Stimulated activated naive B cell treated with anti-CD40 and anti-IgM and Interleukin-4, amounts not matched to agents 10 μg/mL and 1 μg/mL and 100 μg/mL, for 72 hours (primary cell): ENCODE results near the gene TMEM271.
"Not testable (repeated sequence)": the region's sequence is repeated elsewhere in the genome, so short reads cannot be mapped to it uniquely, and the experiment has no call there.

Experiments
- ATAC-seq, 2 donors: fragments of 150-1000 bp; cut with Tn5 transposase; replicated peaks; 2 replicates each; pipeline ENCODE4 v1.10.0; 2021; ENCODE audit warnings: moderate library complexity in 1 of 2
- DNase-seq: peaks from one replicate; pipeline ENCODE4 v3.0.0; 2021
- H3K27ac Mint-ChIP-seq: one replicate; pipeline ENCODE4 v1.8.0; 2022; ENCODE audit warnings: mild to moderate bottlenecking, mixed read lengths
- H3K27me3 Mint-ChIP-seq, 2 donors: one replicate each; pipeline ENCODE4 v1.8.0; 2022; ENCODE audit warnings: mixed read lengths in 2 of 2
- H3K36me3 Mint-ChIP-seq, 2 donors: one replicate each; pipeline ENCODE4 v1.8.0; 2022; ENCODE audit warnings: mixed read lengths in 2 of 2, mild to moderate bottlenecking in 1 of 2
- H3K4me1 Mint-ChIP-seq, 2 donors: one replicate each; pipeline ENCODE4 v1.8.0; 2022; ENCODE audit warnings: mixed read lengths in 2 of 2, mild to moderate bottlenecking in 1 of 2
- H3K4me3 Mint-ChIP-seq, 2 donors: one replicate each; pipeline ENCODE4 v1.8.0; 2022; ENCODE audit warnings: mild to moderate bottlenecking in 2 of 2, mixed read lengths in 2 of 2, moderate library complexity in 1 of 2
- H3K9me3 Mint-ChIP-seq, 2 donors: one replicate each; pipeline ENCODE4 v1.8.0; 2022; ENCODE audit warnings: mixed read lengths in 2 of 2, mild to moderate bottlenecking in 1 of 2

Gene TMEM271

GRCh38 chr4:600850-601515 lies 24.9 kb upstream of the TMEM271 start:
- ATAC-seq (no peak), DNase-seq (no peak)
- Mint-ChIP-seq H3K4me3 (no peak overlapping the region), H3K27me3 (peaks cover 35 to 45% of the 10 kb centered on the region in 2 donors), H3K36me3 (peaks cover 0 to 6% of the 10 kb centered on the region in 2 donors), H3K9me3 (no peaks in the 10 kb centered on the region), H3K4me1 (peaks cover 12 to 17% of the 10 kb centered on the region in 2 donors), H3K27ac (no peak overlapping the region)

GRCh38 chr4:600166-600565 lies 24.1 kb upstream of the TMEM271 start:
- no peak overlapping the region for H3K4me3 Mint-ChIP-seq
- H3K36me3 Mint-ChIP-seq: peaks cover 0 to under 1% of the 10 kb centered on the region in 2 donors
- DNase-seq: no peak
- H3K27ac Mint-ChIP-seq: no peak overlapping the region
- peaks cover 41 to 54% of the 10 kb centered on the region in 2 donors for H3K27me3 Mint-ChIP-seq
- ATAC-seq: no peak
- peaks cover 5 to 9% of the 10 kb centered on the region in 2 donors for H3K4me1 Mint-ChIP-seq
- H3K9me3 Mint-ChIP-seq: peaks cover 4 to 6% of the 10 kb centered on the region in 2 donors

- peaks cover 3 to 5% of the 10 kb centered on the region in 2 donors for H3K4me1 Mint-ChIP-seq
- no peak overlapping the region for H3K4me3 Mint-ChIP-seq
- no peak for ATAC-seq
- no peaks in the 10 kb centered on the region for H3K36me3 Mint-ChIP-seq
- DNase-seq: no peak
- peaks cover 7 to 9% of the 10 kb centered on the region in 2 donors for H3K9me3 Mint-ChIP-seq
- peaks cover 46 to 60% of the 10 kb centered on the region in 2 donors for H3K27me3 Mint-ChIP-seq
- no peak overlapping the region for H3K27ac Mint-ChIP-seq
These were observed 22.8 kb upstream of the TMEM271 start for GRCh38 chr4:598925-599324.

GRCh38 chr4:592825-593520 lies 16.9 kb upstream of the TMEM271 start:
- H3K4me1 Mint-ChIP-seq: no peaks in the 10 kb centered on the region
- H3K27me3 Mint-ChIP-seq: peaks cover 52 to 60% of the 10 kb centered on the region in 2 donors
- peaks cover 3 to 8% of the 10 kb centered on the region in 2 donors for H3K36me3 Mint-ChIP-seq
- H3K4me3 Mint-ChIP-seq: no peak overlapping the region
- H3K9me3 Mint-ChIP-seq: peaks cover 12 to 17% of the 10 kb centered on the region in 2 donors
- no peak for ATAC-seq
- H3K27ac Mint-ChIP-seq: no peak overlapping the region
- no peak for DNase-seq

- H3K4me1 Mint-ChIP-seq, ATAC-seq, H3K36me3 Mint-ChIP-seq, DNase-seq, H3K4me3 Mint-ChIP-seq, H3K27ac Mint-ChIP-seq: not testable (repeated sequence)
- Mint-ChIP-seq H3K27me3 (peaks cover 45 to 62% of the 10 kb centered on the region in 2 donors), H3K9me3 (peaks cover 12 to 17% of the 10 kb centered on the region in 2 donors)
These were observed 16.1 kb upstream of the TMEM271 start for GRCh38 chr4:592178-592577.

GRCh38 chr4:590313-590841 lies 14.3 kb upstream of the TMEM271 start:
- ATAC-seq (no peak), DNase-seq (no peak)
- Mint-ChIP-seq H3K36me3 (peaks cover 3 to 8% of the 10 kb centered on the region in 2 donors), H3K27ac (no peak overlapping the region), H3K9me3 (peaks cover 14 to 16% of the 10 kb centered on the region in 2 donors), H3K4me1 (no peaks in the 10 kb centered on the region), H3K4me3 (no peak overlapping the region), H3K27me3 (peaks cover 45 to 66% of the 10 kb centered on the region in 2 donors)

- Mint-ChIP-seq H3K9me3 (peaks cover 12% of the 10 kb centered on the region in 2 donors), H3K27me3 (peaks cover 44 to 64% of the 10 kb centered on the region in 2 donors), H3K36me3 (peaks cover 3 to 8% of the 10 kb centered on the region in 2 donors), H3K4me1 (no peaks in the 10 kb centered on the region), H3K27ac (no peak overlapping the region), H3K4me3 (no peak overlapping the region)
- DNase-seq (no peak), ATAC-seq (no peak)
These were observed 13.3 kb upstream of the TMEM271 start for GRCh38 chr4:589219-589963.

- Mint-ChIP-seq H3K4me1 (no peaks in the 10 kb centered on the region), H3K27ac (no peak overlapping the region), H3K27me3 (peaks cover 50 to 67% of the 10 kb centered on the region in 2 donors), H3K9me3 (peaks cover 15 to 20% of the 10 kb centered on the region in 2 donors), H3K36me3 (peaks cover 8 to 9% of the 10 kb centered on the region in 2 donors), H3K4me3 (no peak overlapping the region)
- DNase-seq: no peak
- ATAC-seq: no peak
These were observed 12.3 kb upstream of the TMEM271 start for GRCh38 chr4:588351-588849.

GRCh38 chr4:587671-588350 lies 11.7 kb upstream of the TMEM271 start:
- Mint-ChIP-seq H3K36me3 (peaks cover 8 to 10% of the 10 kb centered on the region in 2 donors), H3K4me1 (no peaks in the 10 kb centered on the region), H3K27me3 (peaks cover 50 to 65% of the 10 kb centered on the region in 2 donors), H3K27ac (no peak overlapping the region), H3K4me3 (no peak overlapping the region), H3K9me3 (peaks cover 15 to 21% of the 10 kb centered on the region in 2 donors)
- DNase-seq (no peak), ATAC-seq (no peak)

- H3K27me3 Mint-ChIP-seq: peaks cover 52 to 76% of the 10 kb centered on the region in 2 donors
- H3K9me3 Mint-ChIP-seq: peaks cover 12 to 21% of the 10 kb centered on the region in 2 donors
- H3K36me3 Mint-ChIP-seq: peaks cover 8% of the 10 kb centered on the region in 2 donors
These were observed 7.7 kb upstream of the TMEM271 start for GRCh38 chr4:583820-584219.

GRCh38 chr4:581753-582361 lies 5.8 kb upstream of the TMEM271 start:
- Mint-ChIP-seq H3K9me3 (peaks cover 10 to 16% of the 10 kb centered on the region in 2 donors), H3K27ac (no peak overlapping the region), H3K36me3 (peaks cover 5% of the 10 kb centered on the region in 2 donors), H3K4me1 (peaks cover 10 to 25% of the 10 kb centered on the region in 2 donors), H3K4me3 (no peak overlapping the region), H3K27me3 (peaks cover 65 to 81% of the 10 kb centered on the region in 2 donors)
- DNase-seq (no peak), ATAC-seq (no peak)

More at GRCh38 chr4:583820-584219, 7.7 kb upstream of the TMEM271 start:
- ATAC-seq: no peak
- peaks cover 6 to 10% of the 10 kb centered on the region in 2 donors for H3K4me1 Mint-ChIP-seq
- DNase-seq: no peak
- no peak overlapping the region for H3K4me3 Mint-ChIP-seq
- H3K27ac Mint-ChIP-seq: no peak overlapping the region

- DNase-seq (no peak), ATAC-seq (no peak)
- Mint-ChIP-seq H3K4me3 (no peak overlapping the region), H3K36me3 (peaks cover 5% of the 10 kb centered on the region in 2 donors), H3K27me3 (peaks cover 67 to 84% of the 10 kb centered on the region in 2 donors), H3K9me3 (peaks cover 10 to 15% of the 10 kb centered on the region in 2 donors), H3K27ac (no peak overlapping the region), H3K4me1 (peaks cover 10 to 27% of the 10 kb centered on the region in 2 donors)
These were observed 5.1 kb upstream of the TMEM271 start for GRCh38 chr4:581181-581580.

- Mint-ChIP-seq H3K9me3 (peaks cover 8 to 10% of the 10 kb centered on the region in 2 donors), H3K27ac (peak overlapping the region; percentile 62), H3K4me3 (no peak overlapping the region), H3K36me3 (peaks cover 5% of the 10 kb centered on the region in 2 donors), H3K4me1 (peaks cover 10 to 27% of the 10 kb centered on the region in 2 donors), H3K27me3 (peaks cover 58 to 74% of the 10 kb centered on the region in 2 donors)
- DNase-seq (no peak), ATAC-seq (peak; percentile 70 to 79)
These were observed 3.6 kb upstream of the TMEM271 start for GRCh38 chr4:579543-580175.
